HG03558 (cell line): ENCODE measurements around the gene CERS6.
"Not testable (repeated sequence)": the region's sequence is repeated elsewhere in the genome, so short reads cannot be mapped to it uniquely, and the experiment has no call there.

Experiments
- ATAC-seq: cut with Tn5 transposase; IDR thresholded peaks from one replicate; pipeline ENCODE4 v1.9.1; 2021; ENCODE audit warnings: moderate number of reproducible peaks; ENCODE audit not compliant: unreplicated experiment; ENCODE audit errors: extremely low read depth

The CERS6 gene

GRCh38 chr2:168657378-168657777 is 201.3 kb downstream of the CERS6 start:
- not testable (repeated sequence) for ATAC-seq

GRCh38 chr2:168658706-168659105 is 202.6 kb downstream of the CERS6 start:
- ATAC-seq: no peak

GRCh38 chr2:168660870-168661862 is 205.1 kb downstream of the CERS6 start:
- no peak for ATAC-seq

- no peak for ATAC-seq
Measured at GRCh38 chr2:168661863-168662256, 205.8 kb downstream of the CERS6 start.

GRCh38 chr2:168662651-168663208 is 206.7 kb downstream of the CERS6 start:
- no peak for ATAC-seq

GRCh38 chr2:168663993-168664392 is 207.9 kb downstream of the CERS6 start:
- ATAC-seq: no peak

- not testable (repeated sequence) for ATAC-seq
Measured at GRCh38 chr2:168664715-168665114, 208.6 kb downstream of the CERS6 start.

- no peak for ATAC-seq
Measured at GRCh38 chr2:168666339-168666738, 210.3 kb downstream of the CERS6 start.

- no peak for ATAC-seq
Measured at GRCh38 chr2:168667156-168667555, 211.1 kb downstream of the CERS6 start.

GRCh38 chr2:168669151-168669550 is 213.1 kb downstream of the CERS6 start:
- no peak for ATAC-seq

- ATAC-seq: no peak
Measured at GRCh38 chr2:168670478-168670877, 214.4 kb downstream of the CERS6 start.

- ATAC-seq: no peak
Measured at GRCh38 chr2:168671932-168672331, 215.9 kb downstream of the CERS6 start.

- no peak for ATAC-seq
Measured at GRCh38 chr2:168673265-168674189, 217.5 kb downstream of the CERS6 start.

GRCh38 chr2:168678153-168678853 is 222.2 kb downstream of the CERS6 start:
- ATAC-seq: no peak

GRCh38 chr2:168679081-168679480 is 223.0 kb downstream of the CERS6 start:
- ATAC-seq: no peak

GRCh38 chr2:168679741-168680310 is 223.8 kb downstream of the CERS6 start:
- ATAC-seq: no peak

- ATAC-seq: no peak
Measured at GRCh38 chr2:168683996-168684395, 227.9 kb downstream of the CERS6 start.

- ATAC-seq: no peak
Measured at GRCh38 chr2:168684921-168685599, 229.0 kb downstream of the CERS6 start.
